ENCODE measurements around the gene SNAPC2. TPM values are rescaled to one million over a fixed set of nuclear protein-coding genes. Genes with fewer than 3 reads are reported as not detected.
A peak's percentile ranks its signal among the peaks of the same experiment; 100 is the strongest.

The SNAPC2 gene
- total RNA-seq, 1 experiment from 2014 or later, result 9.8 TPM

- no peaks in the 10 kb centered on the region for H3K9me3 ChIP-seq (ENCODE audit: low read length)
- H3K36me3 ChIP-seq (ENCODE audit: insufficient read depth, low read length), result no peaks in the 10 kb centered on the region
- H4K20me1 ChIP-seq (ENCODE audit: insufficient read depth, low read depth, low read length), result no peaks in the 10 kb centered on the region
These were observed 9.6 kb upstream of the SNAPC2 start for GRCh38 chr19:7910321-7911161.

GRCh38 chr19:7911508-7912143 is 8.5 kb upstream of the SNAPC2 start:
- H3K9me2 ChIP-seq (replicated peaks; ENCODE audit: insufficient read depth, low read length), result no peaks in the 10 kb centered on the region
- no peaks in the 10 kb centered on the region for H3K27me3 ChIP-seq (ENCODE audit: low read length)
- H3K79me2 ChIP-seq (ENCODE audit: low read length), result 0 out of 2 replicates have a peak, but pooled peaks cover 3% of the 10 kb centered on the region
- DNase-seq, result no peak
- H2AFZ ChIP-seq (ENCODE audit: low read length), result no peak overlapping the region
- H3K27ac ChIP-seq (ENCODE audit: low read length), result no peak overlapping the region
- H3K4me3 ChIP-seq (ENCODE audit: low read length), result no peak overlapping the region
- H4K20me1 ChIP-seq (ENCODE audit: insufficient read depth, low read depth, low read length), result no peaks in the 10 kb centered on the region
- H3K4me1 ChIP-seq (ENCODE audit: low read length), result peaks cover 11% of the 10 kb centered on the region
- H3K9ac ChIP-seq (ENCODE audit: low read length), result no peak overlapping the region
- no peaks in the 10 kb centered on the region for H3K9me3 ChIP-seq (ENCODE audit: low read length)
- H3K36me3 ChIP-seq (ENCODE audit: insufficient read depth, low read length), result no peaks in the 10 kb centered on the region
- no peak overlapping the region for H3K4me2 ChIP-seq (ENCODE audit: low read depth, low read length, poor library complexity, severe bottlenecking)

More at GRCh38 chr19:7910321-7911161, 9.6 kb upstream of the SNAPC2 start:
- Histone ChIP-seq H3K4me2 (ENCODE audit: low read depth, low read length, poor library complexity, severe bottlenecking) (no peak overlapping the region), H3K9me2 (replicated peaks; ENCODE audit: insufficient read depth, low read length) (no peaks in the 10 kb centered on the region), H3K9ac (ENCODE audit: low read length) (no peak overlapping the region), H3K27me3 (ENCODE audit: low read length) (no peaks in the 10 kb centered on the region), H2AFZ (ENCODE audit: low read length) (no peak overlapping the region), H3K79me2 (ENCODE audit: low read length) (peaks cover 12% of the 10 kb centered on the region), H3K27ac (ENCODE audit: low read length) (no peak overlapping the region), H3K4me1 (ENCODE audit: low read length) (peaks cover under 1% of the 10 kb centered on the region; the same call in 1 of the 2 replicates), H3K4me3 (ENCODE audit: low read length) (no peak overlapping the region)
- DNase-seq, result no peak

- no peaks in the 10 kb centered on the region for H3K9me3 ChIP-seq (ENCODE audit: low read length)
- no peak overlapping the region for H3K9ac ChIP-seq (ENCODE audit: low read length)
These were observed 7.9 kb upstream of the SNAPC2 start for GRCh38 chr19:7912144-7912696.

GRCh38 chr19:7912697-7913564 is 7.2 kb upstream of the SNAPC2 start:
- Histone ChIP-seq H2AFZ (ENCODE audit: low read length) (no peak overlapping the region), H3K9me2 (replicated peaks; ENCODE audit: insufficient read depth, low read length) (no peaks in the 10 kb centered on the region), H3K27ac (ENCODE audit: low read length) (no peak overlapping the region), H4K20me1 (ENCODE audit: insufficient read depth, low read depth, low read length) (no peaks in the 10 kb centered on the region), H3K36me3 (ENCODE audit: insufficient read depth, low read length) (no peaks in the 10 kb centered on the region), H3K4me3 (ENCODE audit: low read length) (no peak overlapping the region), H3K4me2 (ENCODE audit: low read depth, low read length, poor library complexity, severe bottlenecking) (no peak overlapping the region), H3K9me3 (ENCODE audit: low read length) (no peaks in the 10 kb centered on the region), H3K9ac (ENCODE audit: low read length) (no peak overlapping the region), H3K4me1 (ENCODE audit: low read length) (peaks cover 23% of the 10 kb centered on the region), H3K27me3 (ENCODE audit: low read length) (no peaks in the 10 kb centered on the region), H3K79me2 (ENCODE audit: low read length) (no peaks in the 10 kb centered on the region)
- no peak for DNase-seq

More at GRCh38 chr19:7912144-7912696, 7.9 kb upstream of the SNAPC2 start:
- H3K36me3 ChIP-seq (ENCODE audit: insufficient read depth, low read length), result no peaks in the 10 kb centered on the region
- no peaks in the 10 kb centered on the region for H3K27me3 ChIP-seq (ENCODE audit: low read length)
- no peak overlapping the region for H3K27ac ChIP-seq (ENCODE audit: low read length)
- no peak overlapping the region for H3K4me3 ChIP-seq (ENCODE audit: low read length)
- 0 out of 2 replicates have a peak, but pooled peaks cover under 1% of the 10 kb centered on the region for H3K79me2 ChIP-seq (ENCODE audit: low read length)
- H3K4me1 ChIP-seq (ENCODE audit: low read length), result peaks cover 17% of the 10 kb centered on the region
- no peak overlapping the region for H2AFZ ChIP-seq (ENCODE audit: low read length)
- no peak overlapping the region for H3K4me2 ChIP-seq (ENCODE audit: low read depth, low read length, poor library complexity, severe bottlenecking)
- no peaks in the 10 kb centered on the region for H4K20me1 ChIP-seq (ENCODE audit: insufficient read depth, low read depth, low read length)
- no peaks in the 10 kb centered on the region for H3K9me2 ChIP-seq (replicated peaks; ENCODE audit: insufficient read depth, low read length)
- DNase-seq, result no peak

- no peaks in the 10 kb centered on the region for H3K9me3 ChIP-seq (ENCODE audit: low read length)
- H3K79me2 ChIP-seq (ENCODE audit: low read length), result no peaks in the 10 kb centered on the region
- no peak overlapping the region for H3K27ac ChIP-seq (ENCODE audit: low read length)
- no peak overlapping the region for H2AFZ ChIP-seq (ENCODE audit: low read length)
- no peaks in the 10 kb centered on the region for H4K20me1 ChIP-seq (ENCODE audit: insufficient read depth, low read depth, low read length)
- no peak overlapping the region for H3K4me2 ChIP-seq (ENCODE audit: low read depth, low read length, poor library complexity, severe bottlenecking)
- DNase-seq, result no peak
- no peaks in the 10 kb centered on the region for H3K36me3 ChIP-seq (ENCODE audit: insufficient read depth, low read length)
- H3K9me2 ChIP-seq (replicated peaks; ENCODE audit: insufficient read depth, low read length), result no peaks in the 10 kb centered on the region
- H3K9ac ChIP-seq (ENCODE audit: low read length), result no peak overlapping the region
- H3K27me3 ChIP-seq (ENCODE audit: low read length), result no peaks in the 10 kb centered on the region
- H3K4me3 ChIP-seq (ENCODE audit: low read length), result no peak overlapping the region
- H3K4me1 ChIP-seq (ENCODE audit: low read length), result peaks cover 23% of the 10 kb centered on the region
These were observed 6.5 kb upstream of the SNAPC2 start for GRCh38 chr19:7913652-7914051.

GRCh38 chr19:7914099-7914498 is 6.0 kb upstream of the SNAPC2 start:
- H3K4me1 ChIP-seq (ENCODE audit: low read length), result peaks cover 23% of the 10 kb centered on the region
- H3K27ac ChIP-seq (ENCODE audit: low read length), result no peak overlapping the region
- H3K9ac ChIP-seq (ENCODE audit: low read length), result no peak overlapping the region
- H4K20me1 ChIP-seq (ENCODE audit: insufficient read depth, low read depth, low read length), result no peaks in the 10 kb centered on the region
- H3K4me2 ChIP-seq (ENCODE audit: low read depth, low read length, poor library complexity, severe bottlenecking), result no peak overlapping the region
- H3K4me3 ChIP-seq (ENCODE audit: low read length), result no peak overlapping the region
- H3K79me2 ChIP-seq (ENCODE audit: low read length), result no peaks in the 10 kb centered on the region
- H2AFZ ChIP-seq (ENCODE audit: low read length), result no peak overlapping the region
- no peaks in the 10 kb centered on the region for H3K9me2 ChIP-seq (replicated peaks; ENCODE audit: insufficient read depth, low read length)
- no peak for DNase-seq
- H3K9me3 ChIP-seq (ENCODE audit: low read length), result no peaks in the 10 kb centered on the region
- no peaks in the 10 kb centered on the region for H3K36me3 ChIP-seq (ENCODE audit: insufficient read depth, low read length)
- H3K27me3 ChIP-seq (ENCODE audit: low read length), result no peaks in the 10 kb centered on the region

DNA sequence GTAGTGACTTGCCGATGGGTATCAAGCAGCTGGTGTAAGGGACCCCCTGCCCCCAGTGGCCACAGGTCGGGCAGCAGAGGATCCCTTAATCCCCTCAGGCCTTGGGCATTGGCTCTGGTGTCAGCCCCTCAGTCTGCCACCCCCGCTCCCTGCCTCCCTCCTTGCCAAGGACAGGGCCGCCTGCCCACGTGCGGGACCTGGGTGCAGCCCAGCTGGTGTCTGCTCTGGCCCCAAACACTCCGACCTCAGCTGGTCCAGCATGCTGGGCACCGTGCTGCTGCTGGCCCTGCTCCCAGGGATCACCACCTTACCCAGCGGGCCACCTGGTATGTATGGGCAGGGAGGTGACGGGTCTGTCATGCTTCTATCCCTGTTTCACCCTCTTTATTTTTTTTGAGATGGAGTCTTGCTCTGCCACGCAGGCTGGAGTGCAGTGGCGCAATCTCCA is 5.5 kb upstream of the SNAPC2 start, which contains the start of gene TGFBR3L:
Gene TGFBR3L, plus strand, starts transcription at position 233 of the 448 bp plus-strand sequence.
- Histone ChIP-seq H3K27me3 (ENCODE audit: low read length) (no peaks in the 10 kb centered on the region), H3K27ac (ENCODE audit: low read length) (no peak within 1 kb of the TSS), H3K4me2 (ENCODE audit: low read depth, low read length, poor library complexity, severe bottlenecking) (peak within 1 kb of the TSS; percentile 62), H2AFZ (ENCODE audit: low read length) (no peak within 1 kb of the TSS), H3K9me3 (ENCODE audit: low read length) (no peaks in the 10 kb centered on the region), H3K9ac (ENCODE audit: low read length) (peak within 1 kb of the TSS; percentile 65; the same call in 1 of the 2 replicates), H3K4me1 (ENCODE audit: low read length) (peaks cover 26% of the 10 kb centered on the region), H3K4me3 (ENCODE audit: low read length) (peak within 1 kb of the TSS; percentile 57; the same call in 1 of the 2 replicates), H3K79me2 (ENCODE audit: low read length) (no peaks in the 10 kb centered on the region), H4K20me1 (ENCODE audit: insufficient read depth, low read depth, low read length) (no peaks in the 10 kb centered on the region), H3K36me3 (ENCODE audit: insufficient read depth, low read length) (no peaks in the 10 kb centered on the region), H3K9me2 (replicated peaks; ENCODE audit: insufficient read depth, low read length) (no peaks in the 10 kb centered on the region)
- DNase-seq, result no peak

Data from Karpas-422 (cell line).